Colonic mucosa (tissue), 4 donors: ENCODE measurements around the gene UBE2D3. TPM values are rescaled to one million over a fixed set of nuclear protein-coding genes. Genes with fewer than 3 reads are reported as not detected.

ENCODE experiments used
- DNase-seq: peaks from one replicate; pipeline ENCODE4 v3.0.0-alpha.2; 2020
- H3K27ac ChIP-seq: fragments of 200-600 bp; one replicate; pipeline ENCODE4 v1.8.0; 2021
- H3K27me3 ChIP-seq: fragments of 200-600 bp; one replicate; pipeline ENCODE4 v1.8.0; 2021
- H3K36me3 ChIP-seq: fragments of 200-600 bp; one replicate; pipeline ENCODE4 v1.8.0; 2021
- H3K4me1 ChIP-seq: fragments of 200-600 bp; one replicate; pipeline ENCODE4 v1.8.0; 2021; ENCODE audit warnings: mild to moderate bottlenecking
- H3K4me3 ChIP-seq: fragments of 200-600 bp; one replicate; pipeline ENCODE4 v1.8.0; 2021
- H3K9ac ChIP-seq, 2 donors: one replicate each; pipeline ENCODE4 v1.7.0; 2013; ENCODE audit warnings: control low read depth in 2 of 2, low read depth in 2 of 2, low read length in 2 of 2
- H3K9me3 ChIP-seq: fragments of 200-600 bp; one replicate; pipeline ENCODE4 v1.8.0; 2021
- intact Hi-C: fragments of 100-400 bp; cut with DNase I; formaldehyde crosslinking; loops from one replicate; pipeline ENCODE4 v1.14.1; 2022
- total RNA-seq, 2 donors: library from RNA; stranded (reverse); fragmentation: NEBNext Ultra II Directional in 1 of 2; extraction: Animal tissue kit (Norgen Biotek cat#: 25700) in 1 of 2; gene quantifications; one replicate each; pipeline ENCODE4 v1.2.1, GENCODE V29; 2021
- TF ChIP-seq, protein P1 (sequence below): fragments of 200-600 bp; IDR thresholded peaks from one replicate; pipeline ENCODE4 v1.8.0; 2022; ENCODE audit warnings: antibody characterized with exemption, mild to moderate bottlenecking
- donor health status: healthy.
- donor health status: DM: no; HTN: no; CAD: no.
- donor health status: DM: no; HTN: no; CAD: no.

The UBE2D3 gene
- total RNA-seq, 2 donors from 2014 or later = 290 to 346 TPM

DNA sequence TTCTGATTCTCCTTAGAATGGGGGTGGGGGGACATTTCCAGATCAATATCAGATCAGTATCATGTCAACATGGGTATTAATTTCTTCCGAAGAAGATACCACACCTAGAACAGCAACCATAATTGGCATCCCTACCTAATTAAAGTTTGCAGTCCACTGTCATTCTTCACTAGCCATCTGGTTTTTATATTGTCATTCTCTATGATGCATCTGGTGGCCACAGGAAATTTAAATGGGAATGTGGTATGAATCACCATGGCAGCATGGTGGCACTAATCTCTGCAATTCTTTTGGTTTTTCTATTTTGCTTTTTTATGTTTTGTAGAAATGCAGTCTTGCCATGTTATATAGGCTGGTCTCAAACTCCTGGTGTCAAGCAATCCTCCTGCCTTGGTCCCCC lies 16.6 kb upstream of the UBE2D3 start:
- Histone ChIP-seq H3K4me3 (no peak overlapping the region), H3K4me1 (no peaks in the 10 kb centered on the region), H3K9me3 (no peaks in the 10 kb centered on the region), H3K9ac (no peak overlapping the region), H3K36me3 (no peaks in the 10 kb centered on the region), H3K27me3 (no peaks in the 10 kb centered on the region), H3K27ac (no peak overlapping the region)
- DNase-seq = no peak
- intact Hi-C loops = no loop called here
- TF ChIP-seq, protein P1, sequence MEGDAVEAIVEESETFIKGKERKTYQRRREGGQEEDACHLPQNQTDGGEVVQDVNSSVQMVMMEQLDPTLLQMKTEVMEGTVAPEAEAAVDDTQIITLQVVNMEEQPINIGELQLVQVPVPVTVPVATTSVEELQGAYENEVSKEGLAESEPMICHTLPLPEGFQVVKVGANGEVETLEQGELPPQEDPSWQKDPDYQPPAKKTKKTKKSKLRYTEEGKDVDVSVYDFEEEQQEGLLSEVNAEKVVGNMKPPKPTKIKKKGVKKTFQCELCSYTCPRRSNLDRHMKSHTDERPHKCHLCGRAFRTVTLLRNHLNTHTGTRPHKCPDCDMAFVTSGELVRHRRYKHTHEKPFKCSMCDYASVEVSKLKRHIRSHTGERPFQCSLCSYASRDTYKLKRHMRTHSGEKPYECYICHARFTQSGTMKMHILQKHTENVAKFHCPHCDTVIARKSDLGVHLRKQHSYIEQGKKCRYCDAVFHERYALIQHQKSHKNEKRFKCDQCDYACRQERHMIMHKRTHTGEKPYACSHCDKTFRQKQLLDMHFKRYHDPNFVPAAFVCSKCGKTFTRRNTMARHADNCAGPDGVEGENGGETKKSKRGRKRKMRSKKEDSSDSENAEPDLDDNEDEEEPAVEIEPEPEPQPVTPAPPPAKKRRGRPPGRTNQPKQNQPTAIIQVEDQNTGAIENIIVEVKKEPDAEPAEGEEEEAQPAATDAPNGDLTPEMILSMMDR = no peak

GRCh38 chr4:102843273-102843672 lies 15.9 kb upstream of the UBE2D3 start:
- no peaks in the 10 kb centered on the region for H3K4me1 ChIP-seq
- TF ChIP-seq, protein P1 = no peak
- H3K9me3 ChIP-seq = no peaks in the 10 kb centered on the region
- no peak for DNase-seq
- H3K27me3 ChIP-seq = no peaks in the 10 kb centered on the region
- no peaks in the 10 kb centered on the region for H3K36me3 ChIP-seq
- H3K27ac ChIP-seq = no peak overlapping the region
- H3K9ac ChIP-seq = no peak overlapping the region
- H3K4me3 ChIP-seq = no peak overlapping the region
- intact Hi-C loops = no loop called here

- intact Hi-C loops = no loop called here
- DNase-seq = no peak
- Histone ChIP-seq H3K27ac (no peak overlapping the region), H3K9ac (no peak overlapping the region), H3K36me3 (no peaks in the 10 kb centered on the region), H3K9me3 (no peaks in the 10 kb centered on the region), H3K4me3 (no peak overlapping the region), H3K4me1 (no peaks in the 10 kb centered on the region), H3K27me3 (no peaks in the 10 kb centered on the region)
- TF ChIP-seq, protein P1 = no peak
These were observed 15.0 kb upstream of the UBE2D3 start for GRCh38 chr4:102842367-102842766.

DNA sequence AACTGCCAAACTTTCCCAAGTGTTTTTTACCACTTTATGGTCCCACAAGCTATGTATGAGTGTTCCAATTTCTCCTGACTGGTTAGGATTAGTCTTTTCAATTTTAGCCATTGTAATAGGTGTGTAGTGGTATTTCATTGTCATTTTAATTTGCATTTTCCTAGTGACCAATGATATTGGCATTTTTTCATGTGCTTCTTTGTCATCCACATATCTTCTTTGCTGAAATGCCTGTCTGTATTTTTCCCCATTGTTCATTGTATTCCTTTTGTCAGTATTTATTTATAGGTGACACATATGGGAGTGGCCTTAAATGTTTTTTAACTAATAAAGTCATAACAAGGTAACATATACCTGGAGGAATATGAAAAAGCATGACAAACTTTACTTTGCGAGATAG lies 9.2 kb upstream of the UBE2D3 start:
- no peaks in the 10 kb centered on the region for H3K36me3 ChIP-seq
- H3K27me3 ChIP-seq = no peaks in the 10 kb centered on the region
- H3K4me1 ChIP-seq = no peaks in the 10 kb centered on the region
- no peak overlapping the region for H3K4me3 ChIP-seq
- H3K27ac ChIP-seq = no peak overlapping the region
- TF ChIP-seq, protein P1 = no peak
- no peaks in the 10 kb centered on the region for H3K9me3 ChIP-seq
- H3K9ac ChIP-seq = no peak overlapping the region
- intact Hi-C loops = no loop called here
- DNase-seq = no peak

DNA sequence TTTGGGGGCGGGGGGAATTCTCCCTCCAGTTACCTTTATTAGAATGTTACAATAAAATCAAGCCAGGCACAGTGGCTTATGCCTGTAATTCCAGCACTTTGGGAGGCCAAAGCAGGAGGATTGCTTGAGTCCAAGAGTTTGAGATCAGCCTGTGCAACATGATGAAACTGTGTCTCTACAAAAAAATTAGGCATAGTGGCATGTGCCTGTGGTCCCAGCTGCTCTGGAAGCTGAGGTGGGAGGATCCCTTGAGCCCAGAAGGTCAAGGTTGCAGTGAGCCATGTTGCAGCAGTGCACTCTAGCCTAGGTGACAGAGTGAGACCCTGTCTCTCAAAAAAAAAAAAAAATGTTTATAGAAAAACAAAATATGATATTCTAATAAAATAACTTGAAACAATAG lies 5.3 kb upstream of the UBE2D3 start:
- intact Hi-C loops = no loop called here
- Histone ChIP-seq H3K9me3 (no peaks in the 10 kb centered on the region), H3K27ac (no peak overlapping the region), H3K27me3 (no peaks in the 10 kb centered on the region), H3K36me3 (no peaks in the 10 kb centered on the region), H3K4me3 (no peak overlapping the region), H3K4me1 (peaks cover 5% of the 10 kb centered on the region), H3K9ac (no peak overlapping the region)
- TF ChIP-seq, protein P1 = no peak
- DNase-seq = no peak

DNA sequence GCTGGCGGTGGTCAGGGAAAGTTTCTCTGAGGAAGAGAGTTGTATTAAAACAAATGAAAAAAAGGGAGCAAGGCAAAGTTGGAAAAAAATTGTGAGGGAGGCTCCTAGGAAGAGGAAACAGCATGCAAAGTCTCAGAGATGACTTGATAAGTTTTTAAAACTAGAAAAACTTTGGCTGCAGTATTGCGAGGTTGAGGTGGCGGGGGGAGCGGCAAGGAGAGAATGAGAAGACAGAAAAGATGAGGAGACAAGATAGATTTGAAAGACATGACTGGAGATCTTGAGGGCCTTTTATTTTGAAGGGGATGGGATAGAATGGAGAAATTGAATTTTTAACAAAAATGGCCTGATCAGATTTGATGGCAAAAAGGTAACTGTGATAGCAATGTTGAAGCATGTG lies 4.8 kb upstream of the UBE2D3 start:
- H3K36me3 ChIP-seq = no peaks in the 10 kb centered on the region
- no peak for DNase-seq
- TF ChIP-seq, protein P1 = no peak
- no peaks in the 10 kb centered on the region for H3K27me3 ChIP-seq
- intact Hi-C loops = no loop called here
- no peak overlapping the region for H3K9ac ChIP-seq
- peaks cover 5% of the 10 kb centered on the region for H3K4me1 ChIP-seq
- no peak overlapping the region for H3K27ac ChIP-seq
- no peak overlapping the region for H3K4me3 ChIP-seq
- H3K9me3 ChIP-seq = no peaks in the 10 kb centered on the region
